ENCODE measurements around the gene ACSL3. TPM values are rescaled to one million over a fixed set of nuclear protein-coding genes. Genes with fewer than 3 reads are reported as not detected.

ACSL3 gene
- total RNA-seq, 2 donors from 2014 or later = 77.1 to 124 TPM

DNA sequence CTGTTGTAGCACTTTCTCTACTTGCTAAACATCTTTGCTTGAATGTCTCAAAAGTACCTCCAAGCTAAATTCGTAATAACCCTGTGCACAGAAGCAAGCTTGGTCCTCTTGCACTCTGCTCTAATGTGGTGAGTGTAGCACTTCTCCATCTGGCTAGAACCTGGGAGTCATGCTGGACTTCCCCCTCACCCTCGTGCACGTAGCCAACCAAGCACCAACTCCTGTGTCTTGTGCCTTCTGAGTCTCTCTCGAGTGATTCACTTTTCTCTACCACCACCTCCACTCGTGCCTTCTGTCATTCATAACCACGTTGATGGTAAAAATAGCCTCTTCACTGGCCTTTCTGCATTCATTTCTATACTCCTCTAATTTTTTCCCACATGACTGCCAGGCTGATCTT, 99.3 kb downstream of the ACSL3 start:
- no peaks in the 10 kb centered on the region for H3K4me1 ChIP-seq (replicated peaks)
- DNase-seq (ENCODE audit: low spot score) = no peak
- H3K27ac ChIP-seq = no peak overlapping the region
- H3K27me3 ChIP-seq (replicated peaks; ENCODE audit: insufficient read depth) = no peaks in the 10 kb centered on the region
- H3K4me3 ChIP-seq = no peak overlapping the region
- intact Hi-C loops (cut with DNase I) = no loop called here
- WGBS = 83% methylated on average over 6 of the region's 6 CpGs
- TF ChIP-seq POLR2A (IDR thresholded peaks at IDR 0.05) = no peak
- no peaks in the 10 kb centered on the region for H3K9me3 ChIP-seq
- no peaks in the 10 kb centered on the region for H3K36me3 ChIP-seq

DNA sequence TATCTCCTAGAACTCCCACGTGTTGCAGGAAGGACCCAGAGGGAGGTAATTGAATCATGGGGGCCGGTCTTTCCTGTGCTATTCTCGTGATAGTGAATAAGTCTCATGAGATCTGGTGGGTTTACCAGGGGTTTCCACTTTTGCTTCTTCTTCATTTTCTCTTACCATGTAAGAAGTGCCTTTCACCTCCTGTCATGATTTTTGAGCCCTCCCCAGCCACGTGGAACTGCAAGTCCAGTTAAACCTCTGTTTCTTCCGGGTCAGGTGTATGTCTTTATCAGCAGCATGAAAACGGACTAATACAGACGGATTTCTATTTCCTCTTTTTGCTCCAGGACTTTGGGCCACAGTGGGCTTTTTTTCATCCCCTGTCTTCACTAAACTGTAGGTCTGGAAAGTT, 102.8 kb downstream of the ACSL3 start:
- WGBS = 90% methylated on average over 7 of the region's 7 CpGs
- intact Hi-C loops (cut with DNase I) = no loop called here
- DNase-seq (ENCODE audit: low spot score) = no peak
- Histone ChIP-seq H3K4me3 (no peak overlapping the region), H3K36me3 (no peaks in the 10 kb centered on the region), H3K27ac (no peak overlapping the region), H3K4me1 (replicated peaks) (no peaks in the 10 kb centered on the region), H3K9me3 (no peaks in the 10 kb centered on the region), H3K27me3 (replicated peaks; ENCODE audit: insufficient read depth) (no peaks in the 10 kb centered on the region)
- TF ChIP-seq POLR2AphosphoS5 (IDR thresholded peaks at IDR 0.05) (no peak), POLR2A (IDR thresholded peaks at IDR 0.05) (no peak)
- TF ChIP-seq, protein P1, sequence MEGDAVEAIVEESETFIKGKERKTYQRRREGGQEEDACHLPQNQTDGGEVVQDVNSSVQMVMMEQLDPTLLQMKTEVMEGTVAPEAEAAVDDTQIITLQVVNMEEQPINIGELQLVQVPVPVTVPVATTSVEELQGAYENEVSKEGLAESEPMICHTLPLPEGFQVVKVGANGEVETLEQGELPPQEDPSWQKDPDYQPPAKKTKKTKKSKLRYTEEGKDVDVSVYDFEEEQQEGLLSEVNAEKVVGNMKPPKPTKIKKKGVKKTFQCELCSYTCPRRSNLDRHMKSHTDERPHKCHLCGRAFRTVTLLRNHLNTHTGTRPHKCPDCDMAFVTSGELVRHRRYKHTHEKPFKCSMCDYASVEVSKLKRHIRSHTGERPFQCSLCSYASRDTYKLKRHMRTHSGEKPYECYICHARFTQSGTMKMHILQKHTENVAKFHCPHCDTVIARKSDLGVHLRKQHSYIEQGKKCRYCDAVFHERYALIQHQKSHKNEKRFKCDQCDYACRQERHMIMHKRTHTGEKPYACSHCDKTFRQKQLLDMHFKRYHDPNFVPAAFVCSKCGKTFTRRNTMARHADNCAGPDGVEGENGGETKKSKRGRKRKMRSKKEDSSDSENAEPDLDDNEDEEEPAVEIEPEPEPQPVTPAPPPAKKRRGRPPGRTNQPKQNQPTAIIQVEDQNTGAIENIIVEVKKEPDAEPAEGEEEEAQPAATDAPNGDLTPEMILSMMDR (IDR thresholded peaks at IDR 0.05) = no peak

DNA sequence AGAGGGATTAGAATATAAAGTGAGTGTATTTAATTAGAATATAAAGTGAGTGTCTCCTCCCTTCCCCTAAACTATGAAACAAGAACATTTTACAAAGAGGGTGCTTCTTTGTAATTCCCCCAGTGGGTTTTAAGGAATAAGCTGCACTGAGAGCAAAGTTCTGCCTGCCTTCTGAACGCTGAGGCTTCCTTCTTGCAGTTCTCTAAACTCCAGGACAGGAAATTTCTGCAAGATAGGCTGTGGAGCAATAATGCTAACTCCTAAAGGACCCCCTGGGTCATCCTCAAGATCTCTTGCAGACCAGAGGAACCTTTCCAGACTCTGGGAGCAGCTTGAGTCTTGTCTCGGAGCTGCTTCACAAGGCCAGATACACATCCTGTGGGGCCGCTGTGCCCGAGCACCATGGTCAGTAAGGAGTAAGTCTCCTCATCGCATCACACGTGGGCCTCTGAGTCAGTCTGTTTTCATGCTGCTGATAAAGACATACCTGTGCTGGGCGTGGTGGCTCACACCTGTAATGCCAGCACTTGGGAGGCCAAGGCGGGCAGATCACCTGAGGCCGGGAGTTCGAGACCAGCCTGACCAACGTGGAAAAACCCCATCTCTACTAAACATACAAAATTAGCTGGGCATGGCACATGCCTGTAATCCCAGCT, 103.7 kb downstream of the ACSL3 start:
- no peaks in the 10 kb centered on the region for H3K4me1 ChIP-seq (replicated peaks)
- WGBS = 89% methylated on average over 10 of the region's 11 CpGs
- H3K36me3 ChIP-seq = no peaks in the 10 kb centered on the region
- H3K27ac ChIP-seq = no peak overlapping the region
- no peak overlapping the region for H3K4me3 ChIP-seq
- no peaks in the 10 kb centered on the region for H3K9me3 ChIP-seq
- no peak for DNase-seq (ENCODE audit: low spot score)
- TF ChIP-seq POLR2AphosphoS5 (IDR thresholded peaks at IDR 0.05) (no peak), POLR2A (IDR thresholded peaks at IDR 0.05) (no peak)
- TF ChIP-seq, protein P1 (IDR thresholded peaks at IDR 0.05) = no peak
- intact Hi-C loops (cut with DNase I) = no loop called here
- no peaks in the 10 kb centered on the region for H3K27me3 ChIP-seq (replicated peaks; ENCODE audit: insufficient read depth)

DNA sequence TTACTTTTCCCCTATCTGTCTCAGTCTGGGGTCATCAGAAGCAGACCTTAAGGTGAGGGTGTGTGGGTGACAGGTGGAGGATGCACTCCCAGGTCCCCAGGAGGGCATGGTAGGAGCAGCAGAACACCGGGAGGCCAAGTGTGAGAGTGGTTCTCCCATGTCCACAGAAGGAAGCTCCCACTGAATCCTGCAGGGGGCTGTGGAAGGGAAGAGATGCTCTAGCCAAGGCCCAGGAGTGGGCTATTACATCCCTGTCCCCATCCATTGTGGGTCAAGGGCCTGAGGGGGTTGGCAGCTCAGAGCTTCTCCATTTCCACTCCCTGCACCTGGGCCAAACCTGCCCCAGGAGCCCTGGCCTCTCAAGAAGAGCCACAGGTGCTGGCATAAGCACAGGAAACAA, 104.7 kb downstream of the ACSL3 start:
- Histone ChIP-seq H3K4me3 (no peak overlapping the region), H3K27me3 (replicated peaks; ENCODE audit: insufficient read depth) (no peaks in the 10 kb centered on the region), H3K4me1 (replicated peaks) (no peaks in the 10 kb centered on the region), H3K9me3 (no peaks in the 10 kb centered on the region), H3K27ac (no peak overlapping the region), H3K36me3 (no peaks in the 10 kb centered on the region)
- WGBS = 100% methylated on average over 1 of the region's 1 CpG
- DNase-seq (ENCODE audit: low spot score) = no peak
- intact Hi-C loops (cut with DNase I) = no loop called here
- TF ChIP-seq POLR2A (IDR thresholded peaks at IDR 0.05) = no peak
- no peak for TF ChIP-seq POLR2AphosphoS5 (IDR thresholded peaks at IDR 0.05)
- TF ChIP-seq, protein P1 (IDR thresholded peaks at IDR 0.05) = no peak

DNA sequence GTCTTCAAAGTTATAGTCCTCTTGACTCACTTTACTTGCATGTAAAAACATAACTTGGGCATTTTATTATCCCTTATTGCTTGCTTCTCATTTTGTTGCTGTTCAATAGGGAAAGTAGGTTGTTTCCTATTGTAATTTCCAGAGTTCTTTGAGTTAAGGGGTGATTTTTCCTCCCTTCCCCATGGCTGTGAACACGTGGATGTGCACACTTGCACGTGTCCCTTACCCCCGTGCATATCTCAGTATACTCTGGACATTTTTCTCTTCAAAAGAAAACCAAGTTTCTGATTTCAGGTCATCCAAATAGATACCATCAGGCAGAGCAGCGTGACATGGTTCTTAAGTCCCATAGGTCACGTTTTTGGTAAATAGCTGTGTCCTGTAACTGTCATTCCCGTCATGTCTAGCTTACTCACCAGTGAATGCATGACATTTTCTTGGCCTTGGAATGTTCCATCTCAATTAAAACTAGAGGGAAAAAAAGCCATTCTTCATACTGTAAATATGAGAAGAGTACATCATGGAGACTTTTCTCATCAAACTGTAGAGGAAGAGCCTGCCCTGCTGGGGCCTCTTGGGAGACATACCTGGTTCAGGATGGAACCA, 107.8 kb downstream of the ACSL3 start:
- TF ChIP-seq POLR2AphosphoS5 (IDR thresholded peaks at IDR 0.05) = no peak
- TF ChIP-seq, protein P1 (IDR thresholded peaks at IDR 0.05) = no peak
- TF ChIP-seq POLR2A (IDR thresholded peaks at IDR 0.05) = no peak
- Histone ChIP-seq H3K27ac (no peak overlapping the region), H3K27me3 (replicated peaks; ENCODE audit: insufficient read depth) (no peaks in the 10 kb centered on the region), H3K4me3 (no peak overlapping the region), H3K9me3 (no peaks in the 10 kb centered on the region), H3K36me3 (no peaks in the 10 kb centered on the region), H3K4me1 (replicated peaks) (no peaks in the 10 kb centered on the region)
- intact Hi-C loops (cut with DNase I) = no loop called here
- no peak for DNase-seq (ENCODE audit: low spot score)
- 75% methylated on average over 6 of the region's 6 CpGs for WGBS

Measured in prostate gland (tissue), 2 donors.